GM12878 (cell line): ENCODE results near the gene DEFB123. TPM values are rescaled to one million over a fixed set of nuclear protein-coding genes. Genes with fewer than 3 reads are reported as not detected.

Experiments
- ATAC-seq: fragments of 200-7000 bp; cut with Tn5 transposase; 3 replicates; pipeline ENCODE4 v1.9.1; 2020; ENCODE audit warnings: mild to moderate bottlenecking, moderate library complexity
- BruUV-seq: library from RNA; stranded (reverse); fragments of 400-500 nt; replicated peaks from 2 replicates; lab custom pipeline; 2021; lab: Mats Ljungman, UMichigan
- CTCF ChIA-PET: fragments of 300-600 bp; sonication (Branson Sonifier 250); formaldehyde crosslinking; extraction: SDS; loops from one replicate; lab custom pipeline; 2021; ENCODE audit warnings: inconsistent platforms; lab: Yijun Ruan, JAX
- POLR2A ChIA-PET: fragments of 350-600 bp; formaldehyde crosslinking; extraction: SDS; loops from one replicate; lab custom pipeline; 2021; ENCODE audit warnings: inconsistent platforms; lab: Charles Lee
- RAD21 ChIA-PET: fragments of 300-600 bp; sonication (Branson Sonifier 250); formaldehyde crosslinking; loops from one replicate; lab custom pipeline; 2023; ENCODE audit warnings: antibody characterized with exemption; ENCODE audit not compliant: unreplicated experiment; lab: Charles Lee
- SMC1A ChIA-PET: fragments of 300-600 bp; sonication (Branson Sonifier 250); formaldehyde crosslinking; loops from one replicate; lab custom pipeline; 2023; ENCODE audit not compliant: unreplicated experiment, uncharacterized antibody; lab: Charles Lee
- DNase-seq: peaks from one replicate; pipeline ENCODE4 v3.0.0-alpha.2; 2011; ENCODE audit warnings: low read depth, low spot score
- FAIRE-seq: peaks from 3 replicates; lab custom pipeline; 2011; peaks lifted over from hg19 to GRCh38; lab: Jason Lieb, UNC
- H2AFZ ChIP-seq: 2 replicates; pipeline ENCODE4 v1.6.0; 2011; ENCODE audit warnings: low read depth, low read length, control low read depth; ENCODE audit not compliant: control insufficient read depth
- H3K27ac ChIP-seq: 2 replicates; pipeline ENCODE4 v1.5.1; 2011; ENCODE audit warnings: control low read depth; ENCODE audit not compliant: control insufficient read depth, insufficient read depth
- H3K27me3 ChIP-seq, 2 experiments: replicated peaks in 1 of 2; 2 replicates each; pipeline versions ENCODE4 v1.6.0 to v1.6.1; 2011; ENCODE audit warnings: low read length in 1 of 2; ENCODE audit not compliant: control insufficient read depth in 2 of 2, insufficient read depth in 2 of 2
- H3K36me3 ChIP-seq, 2 experiments: 2 replicates each; pipeline ENCODE4 v1.5.1; 2011; ENCODE audit warnings: low read length in 1 of 2; ENCODE audit not compliant: control insufficient read depth in 2 of 2, insufficient read depth in 2 of 2
- H3K4me1 ChIP-seq: 2 replicates; pipeline ENCODE4 v1.6.1; 2011; ENCODE audit warnings: mild to moderate bottlenecking, low read length, moderate library complexity, mixed read lengths; ENCODE audit not compliant: control insufficient read depth, insufficient read depth
- H3K4me2 ChIP-seq: 2 replicates; pipeline ENCODE4 v1.6.0; 2011; ENCODE audit warnings: control low read depth; ENCODE audit not compliant: control insufficient read depth, insufficient read depth
- H3K4me3 ChIP-seq: fragments of 200-600 bp; sonication (generic); 2 replicates; pipeline ENCODE4 v1.5.1; 2016
- H3K79me2 ChIP-seq: 2 replicates; pipeline ENCODE4 v1.6.0; 2011; ENCODE audit warnings: low read length; ENCODE audit not compliant: control insufficient read depth, insufficient read depth
- H3K9ac ChIP-seq: 2 replicates; pipeline ENCODE4 v1.8.0; 2011; ENCODE audit warnings: low read length, control low read depth, mixed read lengths; ENCODE audit not compliant: control insufficient read depth, insufficient read depth
- H3K9me3 ChIP-seq: replicated peaks from 3 replicates; pipeline ENCODE4 v1.5.1; 2011; ENCODE audit warnings: mild to moderate bottlenecking, low read length; ENCODE audit not compliant: control insufficient read depth, insufficient read depth
- H4K20me1 ChIP-seq: 2 replicates; pipeline ENCODE4 v1.6.0; 2011; ENCODE audit not compliant: control insufficient read depth, insufficient read depth
- ASH2L ChIP-seq: fragments of 300-600, 200-600 bp; sonication (generic); IDR thresholded peaks from 2 replicates; pipeline ENCODE4 v1.6.1; 2017; ENCODE audit warnings: low read depth, mild to moderate bottlenecking, borderline replicate concordance
- CHD4 ChIP-seq: fragments of 200-600 bp; sonication (generic); IDR thresholded peaks from 2 replicates; pipeline ENCODE4 v1.6.1; 2016; ENCODE audit warnings: mild to moderate bottlenecking
- EZH2 ChIP-seq: IDR thresholded peaks from 2 replicates; pipeline ENCODE4 v1.6.1; 2012; ENCODE audit warnings: low read depth, mild to moderate bottlenecking, control low read depth, inconsistent platforms, low read length, borderline replicate concordance; ENCODE audit not compliant: control insufficient read depth
- HDAC2 ChIP-seq: fragments of 200-600 bp; sonication (generic); IDR thresholded peaks from 2 replicates; pipeline ENCODE4 v1.6.1; 2017
- IKZF2 ChIP-seq, 2 experiments: fragments of 450-650 bp; IDR thresholded peaks; 2 replicates each; pipeline ENCODE4 v1.6.1; 2017; ENCODE audit warnings: mild to moderate bottlenecking in 2 of 2, moderate library complexity in 2 of 2
- MTA2 ChIP-seq: fragments of 450-650 bp; IDR thresholded peaks from 2 replicates; pipeline ENCODE4 v1.6.1; 2016; ENCODE audit warnings: low read depth, mild to moderate bottlenecking, moderate library complexity
- MXI1 ChIP-seq: fragments of 150-350 bp; IDR thresholded peaks from 2 replicates; pipeline ENCODE4 v1.6.1; 2011; ENCODE audit warnings: low read depth, mild to moderate bottlenecking, inconsistent platforms, low read length, improper control_type of control experiment
- PBX3 ChIP-seq: IDR thresholded peaks from 2 replicates; pipeline ENCODE4 v1.6.1; 2011; ENCODE audit warnings: mild to moderate bottlenecking, low read depth, low read length, moderate library complexity; ENCODE audit not compliant: insufficient replicate concordance
- SIN3A ChIP-seq: IDR thresholded peaks from 2 replicates; pipeline ENCODE4 v1.6.1; 2012; ENCODE audit warnings: low read depth, low read length, improper control_type of control experiment
- SIX5 ChIP-seq: IDR thresholded peaks from 2 replicates; pipeline ENCODE4 v1.6.1; 2011; ENCODE audit warnings: mild to moderate bottlenecking, low read depth, low read length, moderate library complexity; ENCODE audit not compliant: severe bottlenecking
- SRF ChIP-seq, 2 experiments: IDR thresholded peaks; 2 replicates each; pipeline ENCODE4 v1.6.1; 2011; ENCODE audit warnings: low read depth in 2 of 2, low read length in 2 of 2, mild to moderate bottlenecking in 1 of 2, moderate library complexity in 1 of 2
- TAF1 ChIP-seq: IDR thresholded peaks from 2 replicates; pipeline ENCODE4 v1.6.1; 2011; ENCODE audit warnings: mild to moderate bottlenecking, low read depth, low read length, borderline replicate concordance
- ZBTB33 ChIP-seq: fragments of 450-650 bp; IDR thresholded peaks from 2 replicates; pipeline ENCODE4 v1.6.1; 2017; ENCODE audit warnings: mild to moderate bottlenecking
- ZNF217 ChIP-seq: fragments of 450-650 bp; IDR thresholded peaks from 2 replicates; pipeline ENCODE4 v1.6.1; 2017; ENCODE audit warnings: antibody characterized with exemption, mild to moderate bottlenecking
- ZNF384 ChIP-seq: IDR thresholded peaks from 2 replicates; pipeline ENCODE4 v1.6.1; 2012; ENCODE audit warnings: low read depth, mild to moderate bottlenecking, low read length, improper control_type of control experiment, borderline replicate concordance
- WGBS: methylation state at CpG from one replicate; pipeline ENCODE4 v1.1.6; 2016; ENCODE audit warnings: low lambda C conversion rate; ENCODE audit not compliant: insufficient replicate concordance, insufficient coverage; ENCODE audit errors: missing lambda C conversion rate; 5-methylcytosine and 5-hydroxymethylcytosine counted together
- in situ Hi-C: fragments of 300-500 bp; cut with MboI; formaldehyde crosslinking; loops from 9 replicates; pipeline ENCODE4 v1.14.3; 2018; ENCODE audit warnings: mixed read lengths
- intact Hi-C: fragments of 100-400 bp; cut with micrococcal nuclease; formaldehyde crosslinking; loops from one replicate; pipeline ENCODE4 v1.14.2; 2022; ENCODE audit not compliant: unreplicated experiment
- polyA plus RNA-seq, 11 experiments: library from polyadenylated mRNA; depleted of rRNA in 4 of 11; unstranded in 6 of 11; stranded (reverse) in 5 of 11; fragments of >200 nt; fragmentation: Nextera tagmentation in 4 of 11; fragmentation: Illumina TruSeq in 1 of 11; extraction: Ambion mirVana in 4 of 11; extraction: Trizol in 1 of 11; gene quantifications; 1 replicate in 1 of 11; 2 replicates in 10 of 11; pipeline versions ENCODE4 v1.2.1 to v1.2.3, GENCODE V29; 2011 to 2016; ENCODE audit warnings: inconsistent platforms in 2 of 11, missing spikeins in 2 of 11, low read depth in 1 of 11
- total RNA-seq, 4 experiments: library from RNA; depleted of rRNA in 3 of 4; stranded (reverse); fragments of >200 nt in 3 of 4; fragmentation: Illumina TruSeq in 1 of 4; extraction: Trizol in 1 of 4; gene quantifications; 2 replicates each; pipeline versions ENCODE4 v1.2.1 to v1.2.3, GENCODE V29; 2013 to 2021

DEFB123 gene
- total and polyA plus RNA-seq, 10 of the 15 experiments (the other 5 are each of a cell fraction or from before 2014, with no cell fraction given) = not detected

DNA sequence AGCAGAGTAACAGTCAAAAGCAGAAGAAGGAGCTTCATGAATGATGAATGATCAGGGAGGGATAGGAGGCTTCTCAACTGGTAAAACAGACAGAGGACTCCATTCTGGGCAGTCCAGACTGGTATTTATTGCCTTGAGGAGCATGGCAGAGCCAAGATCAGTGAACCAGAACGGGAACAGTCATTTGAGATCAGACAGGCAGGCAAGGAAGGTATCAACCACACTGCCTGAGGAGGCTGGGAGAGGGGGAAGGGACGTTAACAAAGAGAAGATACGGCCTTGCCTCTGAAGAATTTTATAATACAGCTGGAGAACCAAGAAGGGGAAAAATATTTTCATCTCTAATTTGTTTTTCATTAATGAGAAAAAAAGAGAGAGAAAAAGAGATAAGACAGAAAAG lies 34.3 kb upstream of the DEFB123 start, which contains the start of gene DEFB121:
Gene DEFB121, minus strand, starts transcription at position 101 of the 400 bp plus-strand sequence. Its CDS starts 63 bp downstream, at position 38.
- no TSS peak for BruUV-seq
- ATAC-seq = no peak
- Histone ChIP-seq H3K36me3 (no peaks in the 10 kb centered on the region), H2AFZ (no peak within 1 kb of the TSS), H3K9ac (no peak within 1 kb of the TSS), H4K20me1 (no peaks in the 10 kb centered on the region), H3K27ac (no peak within 1 kb of the TSS), H3K4me3 (no peak within 1 kb of the TSS), H3K79me2 (no peaks in the 10 kb centered on the region), H3K27me3 (no peaks in the 10 kb centered on the region), H3K4me2 (no peak within 1 kb of the TSS), H3K4me1 (no peaks in the 10 kb centered on the region), H3K9me3 (no peaks in the 10 kb centered on the region)
- intact Hi-C loops (no loop called here), in situ Hi-C loops (no loop called here)
- TF ChIP-seq MTA2 (no peak), EZH2 (no peak), SIN3A (no peak), MXI1 (no peak)
- DNase-seq = no peak
- WGBS = 28% methylated on average over 3 of the region's 3 CpGs
- no peak for FAIRE-seq
- ChIA-PET SMC1A (no interaction called here), RAD21 (no interaction called here), CTCF (no interaction called here), POLR2A (no interaction called here)

DNA sequence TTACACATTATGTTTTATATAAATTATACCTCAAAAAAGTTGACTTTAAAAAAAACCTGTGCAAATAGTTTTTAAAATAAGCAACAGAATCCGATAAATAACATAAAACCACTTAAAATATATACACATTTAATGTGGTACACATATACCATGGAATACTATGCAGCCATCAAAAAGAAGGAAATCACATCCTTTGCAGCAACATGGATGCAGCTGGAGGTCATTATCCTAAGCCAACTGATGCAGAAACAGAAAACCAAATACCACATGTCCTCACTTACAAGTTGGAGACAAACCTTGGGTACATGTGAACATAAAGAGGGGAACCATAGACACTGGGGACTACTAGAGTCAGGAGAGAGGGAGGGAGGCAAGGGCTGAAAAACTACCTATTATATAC lies 30.4 kb upstream of the DEFB123 start:
- ATAC-seq (no peak), DNase-seq (no peak), FAIRE-seq (no peak)
- Histone ChIP-seq H2AFZ (no peak overlapping the region), H3K4me2 (no peak overlapping the region), H4K20me1 (no peaks in the 10 kb centered on the region), H3K27ac (no peak overlapping the region), H3K4me3 (no peak overlapping the region), H3K4me1 (no peaks in the 10 kb centered on the region), H3K9me3 (no peaks in the 10 kb centered on the region), H3K9ac (no peak overlapping the region), H3K27me3 (no peaks in the 10 kb centered on the region), H3K36me3 (no peaks in the 10 kb centered on the region), H3K79me2 (no peaks in the 10 kb centered on the region)
- WGBS = 0% methylated on average over 1 of the region's 1 CpG
- in situ Hi-C loops = loop anchor here (5.0 kb wide), 1 partner anchor 52 kb away; no protein-coding TSS in a partner anchor
- SMC1A ChIA-PET = no interaction called here
- RAD21 ChIA-PET = no interaction called here
- intact Hi-C loops = no loop called here
- POLR2A ChIA-PET = no interaction called here
- no TSS peak for BruUV-seq
- CTCF ChIA-PET = no interaction called here
- TF ChIP-seq SIX5 (no peak), ZNF384 (no peak), ZBTB33 (no peak), TAF1 (no peak), PBX3 (no peak), HDAC2 (no peak), SRF (IDR thresholded peaks at IDR 0.05; ENCODE audit: low read depth in 2 of 2, low read length in 2 of 2) (no peak), ZNF217 (no peak), ASH2L (no peak), CHD4 (no peak), IKZF2 (IDR thresholded peaks at IDR 0.05) (no peak)
